ENCODE measurements around the gene EPAS1. TPM values are rescaled to one million over a fixed set of nuclear protein-coding genes. Genes with fewer than 3 reads are reported as not detected.

Gene EPAS1
- total and polyA plus RNA-seq, 8 donors, result 35.6 to 165 (median 76.0) TPM

DNA sequence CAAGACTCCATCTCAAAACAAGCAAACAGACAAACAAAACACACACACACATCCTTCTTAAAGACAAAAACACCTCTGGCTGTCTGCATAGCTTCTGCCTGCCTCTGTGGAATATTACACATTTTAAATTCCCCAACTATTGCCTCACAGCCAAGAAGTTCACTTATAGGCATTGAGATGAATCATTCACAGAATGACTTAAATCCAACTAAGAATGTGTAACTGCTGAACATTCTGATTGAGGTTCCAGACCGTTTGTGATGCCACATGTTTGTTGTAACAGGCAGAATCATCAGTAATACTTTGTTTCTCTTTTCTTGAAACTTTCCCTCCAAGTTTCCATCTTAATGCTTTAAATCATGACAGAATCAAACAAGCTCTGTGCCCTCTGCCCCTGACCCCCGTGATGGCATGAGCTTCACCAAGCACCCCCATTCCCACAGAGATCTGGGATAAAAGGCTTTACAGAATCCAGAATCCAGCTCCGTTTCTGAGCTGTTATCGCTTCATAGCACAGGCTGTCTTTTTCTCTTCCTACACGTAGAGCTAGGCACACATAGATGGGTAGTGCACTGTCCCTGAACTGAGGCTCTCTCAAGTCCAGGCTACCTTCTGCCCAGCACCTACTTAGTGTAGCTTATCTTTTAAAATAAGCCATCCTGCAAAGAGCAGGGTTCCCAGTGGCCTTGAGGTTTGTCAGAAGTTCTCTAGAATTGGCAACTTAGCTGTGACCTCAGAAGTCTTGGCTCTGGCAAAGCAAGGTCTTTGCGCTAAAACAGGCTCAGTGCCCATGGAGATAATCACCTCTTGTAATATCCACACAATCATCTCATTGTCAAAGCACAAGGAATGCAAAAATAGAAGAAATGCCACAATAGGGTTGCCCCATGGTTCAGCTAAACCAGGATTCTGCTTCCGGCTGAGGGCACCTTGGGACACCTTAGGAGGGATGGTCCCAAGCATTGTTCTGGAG is 32.9 kb downstream of the EPAS1 start:
- no peak for TF ChIP-seq CTCF (IDR thresholded peaks at IDR 0.05)
- Histone ChIP-seq H3K27me3 (no peaks in the 10 kb centered on the region), H3K27ac (peak overlapping the region; percentile 41 to 80 (median 56)), H3K4me1 (peaks cover 73 to 93% (median 82%) of the 10 kb centered on the region in 3 donors), H3K36me3 (no peaks in the 10 kb centered on the region), H3K4me3 (no peak overlapping the region), H3K9me3 (no peaks in the 10 kb centered on the region)
- DNase-seq (no peak), ATAC-seq (peak; percentile 10 to 39 (median 24)), FAIRE-seq (no peak)
- WGBS, 2 donors, result 19 to 25% methylated on average over 7 of the region's 7 CpGs
- intact Hi-C loops (cut with DNase I), result no loop called here

GRCh38 chr2:46331109-46331766 is 34.0 kb downstream of the EPAS1 start:
- Histone ChIP-seq H3K4me1 (peaks cover 80 to 86% (median 82%) of the 10 kb centered on the region in 3 donors), H3K27ac (peak overlapping the region; percentile 41 to 80 (median 56)), H3K4me3 (no peak overlapping the region), H3K9me3 (no peaks in the 10 kb centered on the region), H3K36me3 (no peaks in the 10 kb centered on the region), H3K27me3 (no peaks in the 10 kb centered on the region)
- ATAC-seq (peak; percentile 38 to 62 (median 46)), DNase-seq (peak in 2 of 6 donors; percentile 53 to 61), FAIRE-seq (no peak)
- TF ChIP-seq CTCF (IDR thresholded peaks at IDR 0.05), result no peak
- intact Hi-C loops (cut with DNase I), result no loop called here
- WGBS, 2 donors, result 18 to 21% methylated on average over 8 of the region's 8 CpGs

- no peak for FAIRE-seq
These were observed 35.6 kb downstream of the EPAS1 start for GRCh38 chr2:46332686-46333281.

DNA sequence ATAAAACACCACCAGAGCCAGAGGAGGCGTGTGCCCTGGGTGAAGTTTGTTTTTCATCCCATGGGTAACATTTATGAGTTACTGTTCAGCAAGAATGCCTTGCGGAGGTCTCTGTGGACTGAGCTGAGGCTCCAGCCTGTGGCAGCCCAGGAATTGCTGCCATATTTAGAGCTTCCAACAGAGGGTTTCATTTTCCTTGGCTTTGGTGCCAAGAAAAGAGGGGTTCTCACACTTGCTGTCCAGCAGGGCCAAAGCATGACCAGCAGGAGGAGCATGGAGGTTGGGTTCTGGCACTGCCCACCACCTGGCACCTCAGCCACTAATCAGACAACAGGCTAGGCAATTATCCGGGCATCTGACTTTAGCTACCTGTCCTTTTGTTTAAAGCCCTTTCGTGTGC is 36.7 kb downstream of the EPAS1 start:
- no peak for DNase-seq
- intact Hi-C loops (cut with DNase I), result no loop called here
- no peak for TF ChIP-seq CTCF (IDR thresholded peaks at IDR 0.05)
- H3K4me3 ChIP-seq, result no peak overlapping the region
- 67 to 70% methylated on average over 4 of the region's 4 CpGs for WGBS, 2 donors
- H3K36me3 ChIP-seq, result no peaks in the 10 kb centered on the region
- H3K4me1 ChIP-seq, result peaks cover 81 to 93% (median 88%) of the 10 kb centered on the region in 3 donors
- H3K27me3 ChIP-seq, result no peaks in the 10 kb centered on the region
- H3K27ac ChIP-seq, result peak overlapping the region in 2 of 4 donors; percentile 69 to 75
- no peak for FAIRE-seq
- no peaks in the 10 kb centered on the region for H3K9me3 ChIP-seq
- no peak for ATAC-seq

More at GRCh38 chr2:46332686-46333281, 35.6 kb downstream of the EPAS1 start:
- no peak for TF ChIP-seq CTCF (IDR thresholded peaks at IDR 0.05)
- Histone ChIP-seq H3K27me3 (no peaks in the 10 kb centered on the region), H3K36me3 (no peaks in the 10 kb centered on the region), H3K4me1 (peaks cover 81 to 85% (median 85%) of the 10 kb centered on the region in 3 donors), H3K4me3 (no peak overlapping the region), H3K27ac (peak overlapping the region; percentile 20 to 80 (median 44)), H3K9me3 (no peaks in the 10 kb centered on the region)
- WGBS, 2 donors, result 59 to 63% methylated on average over 8 of the region's 8 CpGs
- intact Hi-C loops (cut with DNase I), result no loop called here
- DNase-seq (peak in 1 of 6 donors; percentile 62), ATAC-seq (no peak)
